Right hindlimb (tissue), 1 donor: ENCODE data around the gene GIT2.

Experiments used
- DNase-seq: peaks from one replicate; pipeline ENCODE4 v3.0.0-alpha.2; 2018

Gene GIT2

GRCh38 chr12:109885616-109886015 is 110.6 kb downstream of the GIT2 start:
- DNase-seq = no peak

- DNase-seq = no peak
These were observed 112.7 kb downstream of the GIT2 start for GRCh38 chr12:109883461-109883860.

- no peak for DNase-seq
These were observed 114.4 kb downstream of the GIT2 start for GRCh38 chr12:109881752-109882151.

- no peak for DNase-seq
These were observed 115.2 kb downstream of the GIT2 start for GRCh38 chr12:109880938-109881337.

GRCh38 chr12:109880043-109880931 is 115.9 kb downstream of the GIT2 start, which contains the start of gene GLTP:
GLTP (minus strand) TSS chr12:109880541; CDS start chr12:109880374, 167 bp downstream.
- peak; percentile 90 for DNase-seq
